Activated B cell treated with CpG ODN at 0.5 μM for 24 hours (primary cell): ENCODE data around the gene RYR1. TPM values are rescaled to one million over a fixed set of nuclear protein-coding genes. Genes with fewer than 3 reads are reported as not detected.

Source experiments
- ATAC-seq: fragments of 200-7000 bp; cut with Tn5 transposase; one replicate; pipeline ENCODE4 v1.10.0; 2021; ENCODE audit warnings: low read depth, mild to moderate bottlenecking, moderate library complexity
- CTCF ChIA-PET: fragments of 350-600 bp; sonication (Branson Sonifier 250); formaldehyde crosslinking; loops from one replicate; lab custom pipeline; 2021; ENCODE audit warnings: antibody characterized with exemption; lab: Charles Lee
- POLR2A ChIA-PET: fragments of 350-600 bp; sonication (Branson Sonifier 250); formaldehyde crosslinking; loops from one replicate; lab custom pipeline; 2021; ENCODE audit warnings: antibody characterized with exemption; lab: Charles Lee
- DNase-seq: peaks from one replicate; pipeline ENCODE4 v3.0.0; 2022
- H3K27ac Mint-ChIP-seq: one replicate; pipeline ENCODE4 v1.8.0; 2020; ENCODE audit warnings: mixed read lengths
- H3K27me3 Mint-ChIP-seq: one replicate; pipeline ENCODE4 v1.8.0; 2021; ENCODE audit warnings: mixed read lengths
- H3K36me3 Mint-ChIP-seq: one replicate; pipeline ENCODE4 v1.8.0; 2021; ENCODE audit warnings: low read depth, mixed read lengths
- H3K4me1 Mint-ChIP-seq: one replicate; pipeline ENCODE4 v1.8.0; 2021; ENCODE audit warnings: mixed read lengths
- H3K4me3 Mint-ChIP-seq: one replicate; pipeline ENCODE4 v1.8.0; 2020; ENCODE audit warnings: mild to moderate bottlenecking, mixed read lengths
- H3K9me3 Mint-ChIP-seq: one replicate; pipeline ENCODE4 v1.8.0; 2020; ENCODE audit warnings: mixed read lengths
- intact Hi-C: fragments of 100-400 bp; cut with micrococcal nuclease; formaldehyde crosslinking; loops from one replicate; pipeline ENCODE4 v1.15.1; 2024
- total RNA-seq: library from RNA; stranded (reverse); gene quantifications from 2 replicates; pipeline ENCODE4 v1.2.3, GENCODE V29; 2022
- TF ChIP-seq, protein P1 (sequence below): fragments of 200-600 bp; IDR thresholded peaks from one replicate; pipeline ENCODE4 v1.8.0; 2022; ENCODE audit warnings: antibody characterized with exemption, mild to moderate bottlenecking

The RYR1 gene
- total RNA-seq, 1 donor from 2014 or later, result 4.1 TPM

DNA sequence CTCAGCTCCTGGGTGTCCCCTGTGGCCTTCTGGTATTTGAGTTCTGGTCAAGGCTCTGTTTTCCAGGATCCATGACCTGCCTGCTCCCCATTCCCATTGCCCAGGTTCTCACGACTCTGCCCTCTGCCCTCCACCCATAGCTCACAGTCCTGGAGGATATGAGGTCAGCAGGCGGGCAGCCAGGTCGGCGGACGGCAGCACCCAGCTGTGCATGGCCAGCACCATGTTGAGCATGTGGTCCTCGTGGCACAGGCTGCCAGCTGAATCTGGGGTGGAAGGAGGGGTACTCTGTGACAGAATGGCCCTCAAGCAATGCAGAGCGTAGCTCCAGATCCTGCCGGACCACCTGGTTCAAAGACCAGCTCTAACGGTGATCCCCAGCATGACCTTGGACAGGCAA lies 12.6 kb upstream of the RYR1 start:
- ChIA-PET CTCF (no interaction called here), POLR2A (interaction anchor here (0.5 to 1.7 kb wide), 2 partner anchors 18 to 221 kb away, joined by 4 to 5 read pairs; partner anchors contain the start of gene FAM98C)
- H3K4me3 Mint-ChIP-seq, result no peak overlapping the region
- H3K4me1 Mint-ChIP-seq, result peaks cover 33% of the 10 kb centered on the region
- no peaks in the 10 kb centered on the region for H3K36me3 Mint-ChIP-seq
- TF ChIP-seq, protein P1, sequence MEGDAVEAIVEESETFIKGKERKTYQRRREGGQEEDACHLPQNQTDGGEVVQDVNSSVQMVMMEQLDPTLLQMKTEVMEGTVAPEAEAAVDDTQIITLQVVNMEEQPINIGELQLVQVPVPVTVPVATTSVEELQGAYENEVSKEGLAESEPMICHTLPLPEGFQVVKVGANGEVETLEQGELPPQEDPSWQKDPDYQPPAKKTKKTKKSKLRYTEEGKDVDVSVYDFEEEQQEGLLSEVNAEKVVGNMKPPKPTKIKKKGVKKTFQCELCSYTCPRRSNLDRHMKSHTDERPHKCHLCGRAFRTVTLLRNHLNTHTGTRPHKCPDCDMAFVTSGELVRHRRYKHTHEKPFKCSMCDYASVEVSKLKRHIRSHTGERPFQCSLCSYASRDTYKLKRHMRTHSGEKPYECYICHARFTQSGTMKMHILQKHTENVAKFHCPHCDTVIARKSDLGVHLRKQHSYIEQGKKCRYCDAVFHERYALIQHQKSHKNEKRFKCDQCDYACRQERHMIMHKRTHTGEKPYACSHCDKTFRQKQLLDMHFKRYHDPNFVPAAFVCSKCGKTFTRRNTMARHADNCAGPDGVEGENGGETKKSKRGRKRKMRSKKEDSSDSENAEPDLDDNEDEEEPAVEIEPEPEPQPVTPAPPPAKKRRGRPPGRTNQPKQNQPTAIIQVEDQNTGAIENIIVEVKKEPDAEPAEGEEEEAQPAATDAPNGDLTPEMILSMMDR, result no peak
- intact Hi-C loops, result no loop called here
- H3K9me3 Mint-ChIP-seq, result no peaks in the 10 kb centered on the region
- H3K27me3 Mint-ChIP-seq, result no peaks in the 10 kb centered on the region
- DNase-seq (no peak), ATAC-seq (no peak)
- H3K27ac Mint-ChIP-seq, result no peak overlapping the region

DNA sequence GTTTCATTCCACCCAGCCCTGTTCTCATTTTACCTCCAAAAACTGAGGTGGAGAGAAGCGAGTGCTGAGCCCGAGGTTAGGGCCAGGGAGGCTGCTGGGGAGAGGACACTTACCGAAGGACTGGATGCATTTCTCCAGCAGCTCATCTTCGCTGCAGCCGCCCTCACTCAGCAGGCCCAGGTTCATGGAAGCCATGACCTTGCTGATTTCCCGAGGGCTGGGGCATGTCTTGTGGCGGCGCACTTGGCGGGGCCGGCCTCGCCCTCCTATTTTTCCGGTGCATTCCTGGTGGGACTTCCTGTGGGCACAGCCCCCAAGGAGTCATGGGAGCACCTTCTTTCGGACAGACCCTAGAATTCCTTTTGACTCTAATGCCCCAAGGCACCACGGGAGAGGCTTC lies 11.6 kb upstream of the RYR1 start:
- ATAC-seq, result no peak

DNA sequence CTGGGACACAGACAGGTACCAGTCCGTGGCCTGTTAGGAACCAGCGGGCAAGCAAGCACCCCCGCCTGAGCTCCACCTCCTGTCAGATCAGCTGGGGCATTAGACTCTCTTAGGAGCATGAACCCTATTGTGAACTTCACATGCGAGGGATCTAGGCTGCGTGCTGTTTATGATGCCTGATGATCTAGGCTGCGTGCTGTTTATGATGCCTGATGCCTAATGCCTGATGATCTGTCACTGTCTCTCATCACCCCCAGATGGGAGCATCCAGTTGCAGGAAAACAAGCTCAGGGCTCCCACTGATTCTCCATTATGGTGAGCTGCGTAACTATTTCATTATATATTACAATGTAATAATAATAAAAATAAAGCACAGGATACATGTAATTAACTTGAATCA lies 11.1 kb upstream of the RYR1 start:
- Mint-ChIP-seq H3K36me3 (no peaks in the 10 kb centered on the region), H3K27me3 (no peaks in the 10 kb centered on the region)

More for the DNA sequence above, 11.6 kb upstream of the RYR1 start:
- POLR2A ChIA-PET, result no interaction called here
- Mint-ChIP-seq H3K9me3 (no peaks in the 10 kb centered on the region), H3K4me1 (peaks cover 39% of the 10 kb centered on the region), H3K27me3 (no peaks in the 10 kb centered on the region), H3K4me3 (no peak overlapping the region), H3K27ac (no peak overlapping the region), H3K36me3 (no peaks in the 10 kb centered on the region)
- no peak for DNase-seq
- CTCF ChIA-PET, result no interaction called here
- TF ChIP-seq, protein P1, result no peak
- intact Hi-C loops, result no loop called here

DNA sequence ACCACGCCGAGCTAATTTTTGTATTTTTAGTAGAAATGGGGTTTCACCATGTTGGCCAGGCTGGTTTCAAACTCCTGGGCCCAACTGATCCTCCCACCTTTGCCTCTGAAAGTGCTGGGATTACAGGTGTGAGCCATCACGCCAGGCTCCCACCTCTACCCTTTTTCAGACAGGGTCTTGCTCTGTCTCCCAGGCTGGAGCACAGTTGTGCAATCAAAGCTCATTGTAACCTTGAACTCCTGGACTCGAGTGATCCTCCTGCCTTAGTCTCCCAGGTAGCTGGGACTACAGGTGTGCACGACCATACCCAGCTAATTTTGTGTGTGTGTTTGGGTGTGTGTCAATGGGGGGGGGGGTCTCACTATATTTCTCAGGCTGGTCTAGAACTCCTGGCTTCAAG lies 9.2 kb upstream of the RYR1 start:
- CTCF ChIA-PET, result interaction anchor here (3.8 kb wide), 1 partner anchor 20 kb away, joined by 29 read pairs; the partner anchor contains the start of gene FAM98C
- POLR2A ChIA-PET, result interaction anchor here (0.7 to 1.7 kb wide), 3 partner anchors 15 to 508 kb away, joined by 3 to 6 read pairs (median 4); partner anchors contain the start of gene FAM98C
- ATAC-seq, result no peak
- H3K27me3 Mint-ChIP-seq, result no peaks in the 10 kb centered on the region
- peaks cover 34% of the 10 kb centered on the region for H3K4me1 Mint-ChIP-seq
- intact Hi-C loops, result no loop called here
- no peaks in the 10 kb centered on the region for H3K9me3 Mint-ChIP-seq
- no peak for DNase-seq
- TF ChIP-seq, protein P1, result no peak
- H3K27ac Mint-ChIP-seq, result no peak overlapping the region
- H3K36me3 Mint-ChIP-seq, result no peaks in the 10 kb centered on the region
- no peak overlapping the region for H3K4me3 Mint-ChIP-seq

More for the DNA sequence above, 11.1 kb upstream of the RYR1 start:
- intact Hi-C loops, result no loop called here
- CTCF ChIA-PET, result no interaction called here
- Mint-ChIP-seq H3K9me3 (no peaks in the 10 kb centered on the region), H3K27ac (no peak overlapping the region), H3K4me3 (no peak overlapping the region), H3K4me1 (peaks cover 39% of the 10 kb centered on the region)
- ATAC-seq (no peak), DNase-seq (no peak)
- POLR2A ChIA-PET, result no interaction called here
- TF ChIP-seq, protein P1, result no peak

DNA sequence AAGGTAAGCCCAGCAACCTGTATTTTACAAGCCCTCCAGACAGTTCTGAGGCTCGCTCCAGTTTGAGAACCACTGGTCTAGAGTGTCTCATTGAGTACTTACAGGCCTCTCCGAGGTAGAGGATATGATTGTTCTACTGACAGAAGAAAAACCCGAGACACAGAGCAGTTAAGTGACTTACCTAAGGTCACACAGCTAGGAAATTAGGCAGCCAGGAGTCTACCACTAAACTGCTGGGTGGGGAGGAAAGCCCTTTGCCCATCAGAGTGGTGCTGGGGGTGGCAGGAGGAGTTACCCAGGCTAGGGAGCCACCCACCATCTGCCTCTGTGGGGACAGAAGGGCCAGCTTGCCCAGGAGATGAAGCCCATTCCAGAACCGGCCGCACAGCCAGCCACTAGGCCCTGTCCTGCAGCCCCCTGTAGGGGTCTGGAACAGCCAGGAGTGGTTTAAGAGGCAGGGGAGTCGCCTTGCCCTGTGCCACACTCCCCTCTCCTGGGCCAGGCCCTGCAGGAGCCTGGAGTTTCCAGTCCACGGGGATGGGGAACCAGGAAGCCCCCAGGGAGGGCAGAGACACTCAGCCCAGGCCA lies 8.2 kb upstream of the RYR1 start:
- Mint-ChIP-seq H3K27me3 (no peaks in the 10 kb centered on the region), H3K36me3 (no peaks in the 10 kb centered on the region), H3K4me3 (peak overlapping the region; percentile 74), H3K4me1 (peaks cover 39% of the 10 kb centered on the region), H3K27ac (no peak overlapping the region), H3K9me3 (no peaks in the 10 kb centered on the region)
- TF ChIP-seq, protein P1, result no peak
- ATAC-seq (no peak), DNase-seq (no peak)
- ChIA-PET CTCF (interaction anchor here (0.6 to 3.8 kb wide), 2 partner anchors 21 to 190 kb away, joined by 3 to 29 read pairs; partner anchors contain the start of gene FAM98C), POLR2A (interaction anchor here (0.6 to 4.2 kb wide), 9 partner anchors 8 to 509 kb away, joined by 3 to 31 read pairs (median 4); partner anchors contain the start of genes ACTN4, EIF3K, FAM98C and MAP4K1)
- intact Hi-C loops, result loop anchor here (5.0 kb wide), 1 partner anchor 67 kb away; no protein-coding TSS in a partner anchor
